ENCODE measurements around the gene EYA2. TPM values are rescaled to one million over a fixed set of nuclear protein-coding genes. Genes with fewer than 3 reads are reported as not detected.
A peak's percentile ranks its signal among the peaks of the same experiment; 100 is the strongest.

EYA2 gene
- total RNA-seq, 2 donors from 2014 or later = 3.5 to 3.8 TPM

GRCh38 chr20:46895906-46896242 is 1.2 kb downstream of the EYA2 start:
- Histone ChIP-seq H3K36me3 (no peaks in the 10 kb centered on the region), H3K4me1 (ENCODE audit: control insufficient read depth in 1 of 2, low read depth in 2 of 2) (peaks cover 0 to 17% of the 10 kb centered on the region in 2 donors), H3K27ac (no peak overlapping the region), H3K4me3 (peak overlapping the region; percentile 74), H3K9me3 (peaks cover 1% of the 10 kb centered on the region), H3K27me3 (replicated peaks; ENCODE audit: insufficient read depth) (no peaks in the 10 kb centered on the region)
- ATAC-seq (ENCODE audit: insufficient number of reproducible peaks, low FRiP score, low read depth) (no peak), DNase-seq (ENCODE audit: low spot score) (no peak)
- TF ChIP-seq CTCF (IDR thresholded peaks at IDR 0.05) = no peak

GRCh38 chr20:46897328-46897880 is 2.8 kb downstream of the EYA2 start:
- no peak for TF ChIP-seq CTCF (IDR thresholded peaks at IDR 0.05)
- H3K9me3 ChIP-seq = no peaks in the 10 kb centered on the region
- no peak overlapping the region for H3K27ac ChIP-seq
- no peak overlapping the region for H3K4me3 ChIP-seq
- H3K36me3 ChIP-seq = no peaks in the 10 kb centered on the region
- no peak for DNase-seq (ENCODE audit: low spot score)
- H3K4me1 ChIP-seq (ENCODE audit: control insufficient read depth in 1 of 2, low read depth in 2 of 2) = peaks cover 0 to 17% of the 10 kb centered on the region in 2 donors
- H3K27me3 ChIP-seq (replicated peaks; ENCODE audit: insufficient read depth) = no peaks in the 10 kb centered on the region
- ATAC-seq (ENCODE audit: insufficient number of reproducible peaks, low FRiP score, low read depth) = no peak

GRCh38 chr20:46898423-46898822 is 3.8 kb downstream of the EYA2 start:
- DNase-seq (ENCODE audit: low spot score) = no peak
- no peaks in the 10 kb centered on the region for H3K9me3 ChIP-seq
- no peak for TF ChIP-seq CTCF (IDR thresholded peaks at IDR 0.05)
- H3K36me3 ChIP-seq = no peaks in the 10 kb centered on the region
- no peak for ATAC-seq (ENCODE audit: insufficient number of reproducible peaks, low FRiP score, low read depth)
- no peak overlapping the region for H3K27ac ChIP-seq
- peaks cover 0 to 17% of the 10 kb centered on the region in 2 donors for H3K4me1 ChIP-seq (ENCODE audit: control insufficient read depth in 1 of 2, low read depth in 2 of 2)
- H3K4me3 ChIP-seq = no peak overlapping the region
- no peaks in the 10 kb centered on the region for H3K27me3 ChIP-seq (replicated peaks; ENCODE audit: insufficient read depth)

GRCh38 chr20:46899621-46900020 is 5.0 kb downstream of the EYA2 start:
- no peaks in the 10 kb centered on the region for H3K27me3 ChIP-seq (replicated peaks; ENCODE audit: insufficient read depth)
- H3K4me1 ChIP-seq (ENCODE audit: control insufficient read depth in 1 of 2, low read depth in 2 of 2) = peaks cover 0 to 17% of the 10 kb centered on the region in 2 donors
- peak overlapping the region; percentile 41 for H3K4me3 ChIP-seq
- no peaks in the 10 kb centered on the region for H3K36me3 ChIP-seq
- no peak for ATAC-seq (ENCODE audit: insufficient number of reproducible peaks, low FRiP score, low read depth)
- no peaks in the 10 kb centered on the region for H3K9me3 ChIP-seq
- DNase-seq (ENCODE audit: low spot score) = no peak
- H3K27ac ChIP-seq = no peak overlapping the region
- TF ChIP-seq CTCF (IDR thresholded peaks at IDR 0.05) = no peak

GRCh38 chr20:46900086-46900485 is 5.4 kb downstream of the EYA2 start:
- Histone ChIP-seq H3K9me3 (no peaks in the 10 kb centered on the region), H3K4me1 (ENCODE audit: control insufficient read depth in 1 of 2, low read depth in 2 of 2) (peaks cover 0 to 17% of the 10 kb centered on the region in 2 donors), H3K27ac (no peak overlapping the region), H3K36me3 (no peaks in the 10 kb centered on the region), H3K27me3 (replicated peaks; ENCODE audit: insufficient read depth) (no peaks in the 10 kb centered on the region), H3K4me3 (peak overlapping the region; percentile 41)
- DNase-seq (ENCODE audit: low spot score) (no peak), ATAC-seq (ENCODE audit: insufficient number of reproducible peaks, low FRiP score, low read depth) (no peak)
- no peak for TF ChIP-seq CTCF (IDR thresholded peaks at IDR 0.05)

Measured in thoracic aorta (tissue), 2 donors.